Sigmoid colon (tissue), 7 donors: ENCODE measurements around the gene TAF1B. TPM values are rescaled to one million over a fixed set of nuclear protein-coding genes. Genes with fewer than 3 reads are reported as not detected.

Source experiments
- DNase-seq: peaks from one replicate; pipeline ENCODE4 v3.0.0-alpha.2; 2019
- H3K27ac ChIP-seq, 4 donors: fragments of 200-600 bp; sonication (generic); one replicate each; pipeline ENCODE4 v1.5.1; 2016 to 2019; ENCODE audit warnings: mild to moderate bottlenecking in 1 of 4
- H3K27me3 ChIP-seq, 3 donors: fragments of 200-600 bp; sonication (generic); one replicate each; pipeline ENCODE4 v1.5.1; 2019; ENCODE audit warnings: mild to moderate bottlenecking in 1 of 3
- H3K36me3 ChIP-seq, 4 donors: fragments of 200-600 bp; sonication (generic); one replicate each; pipeline ENCODE4 v1.5.1; 2016 to 2019
- H3K4me1 ChIP-seq, 4 donors: fragments of 200-600 bp; sonication (generic); one replicate each; pipeline ENCODE4 v1.5.1; 2017 to 2019
- H3K4me3 ChIP-seq, 4 donors: fragments of 200-600 bp; sonication (generic); one replicate each; pipeline ENCODE4 v1.5.1; 2017 to 2019; ENCODE audit warnings: mild to moderate bottlenecking in 2 of 4, moderate library complexity in 1 of 4
- H3K9me3 ChIP-seq, 4 donors: fragments of 200-600 bp in 3 of 4; sonication (generic) in 3 of 4; one replicate each; pipeline versions ENCODE4 v1.5.1 to v1.6.1; 2013 to 2019
- EP300 ChIP-seq, 4 donors: sonication (generic); formaldehyde crosslinking; IDR thresholded peaks; one replicate each; pipeline ENCODE4 v1.6.1; 2017; ENCODE audit warnings: antibody characterized with exemption in 4 of 4
- POLR2A ChIP-seq, 2 donors: fragments of 450-650 bp; IDR thresholded peaks; one replicate each; pipeline ENCODE4 v1.6.1; 2016; ENCODE audit warnings: antibody characterized with exemption in 2 of 2, mild to moderate bottlenecking in 2 of 2, moderate library complexity in 2 of 2
- POLR2AphosphoS5 ChIP-seq, 4 donors: sonication (generic); formaldehyde crosslinking; IDR thresholded peaks; one replicate each; pipeline ENCODE4 v1.6.1; 2017; ENCODE audit warnings: antibody characterized with exemption in 4 of 4
- WGBS, 2 donors: extraction: QIAGEN DNeasy Blood & Tissue Kit; methylation state at CpG; one replicate each; pipeline ENCODE4 v1.1.7; 2013; 5-methylcytosine and 5-hydroxymethylcytosine counted together
- intact Hi-C: fragments of 100-400 bp; cut with DNase I; formaldehyde crosslinking; loops from one replicate; pipeline ENCODE4 v1.15.1; 2023
- polyA plus RNA-seq, 3 donors: library from polyadenylated mRNA; stranded (reverse); fragments of 200-250 nt; gene quantifications; one replicate each; pipeline ENCODE4 v1.2.3, GENCODE V29; 2013
- total RNA-seq, 4 donors: library from RNA; depleted of rRNA; stranded (reverse); fragments of >200 nt; gene quantifications; one replicate each; pipeline ENCODE4 v1.1.0, GENCODE V29; 2016
- TF ChIP-seq, protein P1 (sequence below), 4 experiments: fragments of 450-650 bp in 3 of 4; fragments of 200-600 bp in 1 of 4; IDR thresholded peaks; one replicate each; pipeline ENCODE4 v1.5.1; 2016 to 2019; ENCODE audit warnings: antibody characterized with exemption in 4 of 4, mild to moderate bottlenecking in 3 of 4, moderate library complexity in 2 of 4
- donor health status: healthy with polysubstance abuse.
- donor health status: Bipolar disorder and iron deficiency.
- donor health status: healthy.

TAF1B gene
- total and polyA plus RNA-seq, 7 donors = 2.3 to 19.8 (median 11.4) TPM

DNA sequence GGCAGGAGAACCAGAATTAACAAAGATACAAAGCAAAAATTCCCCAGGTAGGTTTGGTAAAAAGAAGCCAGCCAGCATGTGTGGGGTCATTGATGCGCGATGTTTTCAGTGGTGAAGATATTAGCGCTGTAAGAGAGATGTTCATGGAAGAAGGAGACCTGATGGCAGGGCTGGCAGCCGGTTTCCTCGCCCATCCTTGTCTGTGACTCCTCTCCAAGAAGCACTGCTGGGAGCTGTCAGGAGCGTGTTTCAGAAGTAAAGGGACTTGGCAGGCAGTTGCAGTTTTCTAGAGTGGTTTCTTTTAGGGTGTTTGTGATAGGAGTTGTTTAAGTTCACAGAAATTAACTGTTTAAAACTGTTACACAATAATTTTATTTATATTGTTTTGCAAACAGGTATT, 24.6 kb downstream of the TAF1B start:
- TF ChIP-seq, protein P1, sequence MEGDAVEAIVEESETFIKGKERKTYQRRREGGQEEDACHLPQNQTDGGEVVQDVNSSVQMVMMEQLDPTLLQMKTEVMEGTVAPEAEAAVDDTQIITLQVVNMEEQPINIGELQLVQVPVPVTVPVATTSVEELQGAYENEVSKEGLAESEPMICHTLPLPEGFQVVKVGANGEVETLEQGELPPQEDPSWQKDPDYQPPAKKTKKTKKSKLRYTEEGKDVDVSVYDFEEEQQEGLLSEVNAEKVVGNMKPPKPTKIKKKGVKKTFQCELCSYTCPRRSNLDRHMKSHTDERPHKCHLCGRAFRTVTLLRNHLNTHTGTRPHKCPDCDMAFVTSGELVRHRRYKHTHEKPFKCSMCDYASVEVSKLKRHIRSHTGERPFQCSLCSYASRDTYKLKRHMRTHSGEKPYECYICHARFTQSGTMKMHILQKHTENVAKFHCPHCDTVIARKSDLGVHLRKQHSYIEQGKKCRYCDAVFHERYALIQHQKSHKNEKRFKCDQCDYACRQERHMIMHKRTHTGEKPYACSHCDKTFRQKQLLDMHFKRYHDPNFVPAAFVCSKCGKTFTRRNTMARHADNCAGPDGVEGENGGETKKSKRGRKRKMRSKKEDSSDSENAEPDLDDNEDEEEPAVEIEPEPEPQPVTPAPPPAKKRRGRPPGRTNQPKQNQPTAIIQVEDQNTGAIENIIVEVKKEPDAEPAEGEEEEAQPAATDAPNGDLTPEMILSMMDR (IDR thresholded peaks at IDR 0.05) = no peak
- no peak for TF ChIP-seq POLR2AphosphoS5 (IDR thresholded peaks at IDR 0.05)
- TF ChIP-seq EP300 (IDR thresholded peaks at IDR 0.05) = no peak
- no peak for TF ChIP-seq POLR2A (IDR thresholded peaks at IDR 0.05)
- no peaks in the 10 kb centered on the region for H3K4me1 ChIP-seq
- H3K4me3 ChIP-seq = no peak overlapping the region
- H3K27me3 ChIP-seq = no peaks in the 10 kb centered on the region
- H3K36me3 ChIP-seq = peaks cover 0 to 22% (median 0%) of the 10 kb centered on the region in 4 donors
- no peaks in the 10 kb centered on the region for H3K9me3 ChIP-seq
- intact Hi-C loops = no loop called here
- no peak for DNase-seq
- no peak overlapping the region for H3K27ac ChIP-seq
- 95 to 96% methylated on average over 6 of the region's 6 CpGs for WGBS, 2 donors

DNA sequence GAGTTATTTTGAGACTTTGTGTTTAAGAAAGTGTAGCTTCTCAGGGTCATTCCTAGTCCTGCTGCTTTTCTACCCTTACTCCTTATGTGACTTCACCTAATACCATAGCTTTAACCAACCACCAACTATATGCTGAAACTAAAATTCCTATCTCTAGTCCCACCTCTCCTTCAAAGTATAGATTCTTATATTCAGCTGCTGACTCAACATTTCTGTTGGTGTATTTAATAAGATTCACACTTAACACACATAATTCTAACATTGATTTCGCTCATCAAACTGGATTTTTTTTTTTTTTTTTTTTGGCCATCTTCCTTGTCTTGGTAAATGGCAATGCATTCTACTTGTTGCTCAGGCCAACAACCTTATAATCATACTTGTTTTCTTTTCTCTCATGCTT, 30.1 kb downstream of the TAF1B start:
- no peak for DNase-seq
- peaks cover 0 to 63% (median 2%) of the 10 kb centered on the region in 4 donors for H3K36me3 ChIP-seq
- TF ChIP-seq POLR2A (IDR thresholded peaks at IDR 0.05) (no peak), EP300 (IDR thresholded peaks at IDR 0.05) (no peak), POLR2AphosphoS5 (IDR thresholded peaks at IDR 0.05) (no peak)
- TF ChIP-seq, protein P1 (IDR thresholded peaks at IDR 0.05) = no peak
- no peak overlapping the region for H3K27ac ChIP-seq
- intact Hi-C loops = no loop called here
- no peak overlapping the region for H3K4me3 ChIP-seq
- H3K9me3 ChIP-seq = no peaks in the 10 kb centered on the region
- H3K4me1 ChIP-seq = no peaks in the 10 kb centered on the region
- no peaks in the 10 kb centered on the region for H3K27me3 ChIP-seq
- 96 to 97% methylated on average over 1 of the region's 1 CpG for WGBS, 2 donors

DNA sequence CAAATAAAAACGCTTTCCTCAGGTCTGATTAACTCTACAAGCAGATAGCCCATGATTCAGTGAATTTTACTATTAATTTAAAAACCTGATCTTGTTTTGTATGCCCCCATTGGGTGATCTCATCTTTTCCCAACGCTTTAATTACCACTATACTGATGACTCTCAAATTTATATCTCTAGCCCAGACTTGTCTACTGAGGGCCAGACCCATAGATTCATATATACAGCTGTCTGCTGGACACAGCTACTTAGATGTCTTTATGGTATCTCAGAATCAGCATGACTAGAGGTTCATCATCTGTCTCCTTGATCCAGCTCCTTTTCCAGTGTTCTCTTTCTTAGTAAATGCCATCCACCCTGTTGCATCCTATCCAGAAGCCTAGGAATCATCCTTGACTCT, 33.8 kb downstream of the TAF1B start:
- Histone ChIP-seq H3K27ac (no peak overlapping the region), H3K9me3 (no peaks in the 10 kb centered on the region), H3K27me3 (no peaks in the 10 kb centered on the region), H3K36me3 (peaks cover 0 to 64% (median 2%) of the 10 kb centered on the region in 4 donors), H3K4me1 (no peaks in the 10 kb centered on the region), H3K4me3 (no peak overlapping the region)
- intact Hi-C loops = no loop called here
- TF ChIP-seq POLR2A (IDR thresholded peaks at IDR 0.05) = no peak
- TF ChIP-seq EP300 (IDR thresholded peaks at IDR 0.05) = no peak
- no peak for TF ChIP-seq POLR2AphosphoS5 (IDR thresholded peaks at IDR 0.05)
- TF ChIP-seq, protein P1 (IDR thresholded peaks at IDR 0.05) = no peak
- DNase-seq = no peak
- WGBS, 2 donors = 94 to 95% methylated on average over 2 of the region's 2 CpGs

DNA sequence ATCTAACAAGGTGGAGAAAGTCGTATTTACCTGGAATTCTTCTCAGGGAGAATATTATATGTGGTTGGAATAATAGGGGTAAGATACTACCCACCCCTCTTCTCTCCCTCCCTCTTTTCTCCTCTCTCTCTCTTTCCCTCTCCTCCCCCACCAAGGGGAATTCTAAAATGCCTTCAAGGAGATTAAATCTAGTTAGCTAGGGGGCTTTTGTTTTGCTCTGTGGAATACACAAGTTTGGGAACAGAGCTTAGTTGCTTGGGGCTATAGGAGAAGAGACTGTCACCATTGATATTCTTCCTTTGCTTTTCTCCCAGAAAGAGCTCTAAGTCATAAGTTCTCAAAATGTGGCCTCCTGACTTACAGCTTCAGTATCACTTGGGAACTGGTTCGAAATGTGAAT, 34.5 kb downstream of the TAF1B start:
- 96 to 97% methylated on average over 2 of the region's 2 CpGs for WGBS, 2 donors
- Histone ChIP-seq H3K4me3 (no peak overlapping the region), H3K27me3 (no peaks in the 10 kb centered on the region), H3K9me3 (no peaks in the 10 kb centered on the region), H3K4me1 (no peaks in the 10 kb centered on the region), H3K27ac (no peak overlapping the region), H3K36me3 (peaks cover 0 to 64% (median 2%) of the 10 kb centered on the region in 4 donors)
- no peak for DNase-seq
- intact Hi-C loops = no loop called here
- no peak for TF ChIP-seq EP300 (IDR thresholded peaks at IDR 0.05)
- TF ChIP-seq, protein P1 (IDR thresholded peaks at IDR 0.05) = no peak

DNA sequence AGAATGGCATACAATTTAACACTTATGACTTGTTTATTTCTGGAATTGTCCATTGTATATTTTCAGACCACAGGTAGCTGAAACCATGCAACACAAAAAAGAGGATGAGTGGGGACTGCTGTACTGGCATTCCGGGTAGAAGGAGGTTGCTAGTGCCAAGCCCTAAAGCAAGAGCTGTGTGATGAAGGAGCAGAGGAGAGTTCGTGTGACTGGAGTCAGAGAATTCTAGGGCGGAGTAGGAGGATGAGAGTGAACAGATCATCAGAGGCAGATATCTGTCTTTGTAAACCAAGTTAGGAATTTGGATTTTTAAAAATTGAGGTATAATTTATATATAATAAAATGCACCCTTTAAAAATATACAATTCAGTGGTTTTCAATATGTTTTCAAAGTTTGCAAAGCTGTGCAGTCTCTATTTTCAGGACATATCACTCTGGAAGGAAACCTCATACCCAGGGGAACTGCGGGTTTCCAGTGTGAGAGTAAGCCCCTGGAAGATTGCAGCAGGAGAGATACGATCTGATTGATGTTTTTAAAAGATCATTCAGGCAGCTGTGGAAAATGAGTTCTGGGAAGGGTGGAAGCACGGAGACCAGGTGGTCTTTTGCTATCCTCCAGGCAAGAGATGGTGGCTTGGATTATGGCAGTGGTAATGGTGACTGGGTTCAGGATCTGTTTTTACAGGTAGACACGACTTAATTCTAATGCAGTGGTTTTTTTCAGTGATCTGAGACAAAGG, 36.4 kb downstream of the TAF1B start:
- WGBS, 2 donors = 88 to 93% methylated on average over 7 of the region's 7 CpGs
- DNase-seq = no peak
- intact Hi-C loops = no loop called here
- Histone ChIP-seq H3K27ac (no peak overlapping the region), H3K9me3 (no peaks in the 10 kb centered on the region), H3K4me3 (no peak overlapping the region), H3K27me3 (no peaks in the 10 kb centered on the region), H3K36me3 (peaks cover 0 to 66% (median 2%) of the 10 kb centered on the region in 4 donors), H3K4me1 (no peaks in the 10 kb centered on the region)
- no peak for TF ChIP-seq EP300 (IDR thresholded peaks at IDR 0.05)
- TF ChIP-seq POLR2AphosphoS5 (IDR thresholded peaks at IDR 0.05) = no peak
- no peak for TF ChIP-seq POLR2A (IDR thresholded peaks at IDR 0.05)
- TF ChIP-seq, protein P1 (IDR thresholded peaks at IDR 0.05) = no peak
